HepG2 (cell line): Measurements from ENCODE around the gene NDUFS2. TPM values are rescaled to one million over a fixed set of nuclear protein-coding genes. Genes with fewer than 3 reads are reported as not detected.
A peak's percentile ranks its signal among the peaks of the same experiment; 100 is the strongest.

Experiments used
- AKAP8 ChIP-seq: sonication (generic); formaldehyde crosslinking; IDR thresholded peaks from 2 replicates; pipeline ENCODE4 v1.5.1; 2020; ENCODE audit warnings: mild to moderate bottlenecking, missing genetic modification reagents
- ARID2 ChIP-seq: sonication (generic); formaldehyde crosslinking; IDR thresholded peaks from 2 replicates; pipeline ENCODE4 v1.8.1; 2022; ENCODE audit warnings: mild to moderate bottlenecking, missing genetic modification reagents, borderline replicate concordance
- FOSL2 ChIP-seq: sonication (generic); formaldehyde crosslinking; IDR thresholded peaks from 2 replicates; pipeline ENCODE4 v1.4.0; 2020; ENCODE audit warnings: missing genetic modification reagents
- IRF9 ChIP-seq: sonication (generic); formaldehyde crosslinking; IDR thresholded peaks from 2 replicates; pipeline ENCODE4 v1.8.0; 2022; ENCODE audit warnings: missing genetic modification reagents, mild to moderate bottlenecking, borderline replicate concordance
- JUNB ChIP-seq: sonication (generic); formaldehyde crosslinking; IDR thresholded peaks from 2 replicates; pipeline ENCODE4 v1.8.0; 2022; ENCODE audit warnings: missing genetic modification reagents, mild to moderate bottlenecking, borderline replicate concordance
- MLLT10 ChIP-seq: sonication (generic); formaldehyde crosslinking; IDR thresholded peaks from 2 replicates; pipeline ENCODE4 v1.4.0; 2020; ENCODE audit warnings: missing genetic modification reagents
- MNT ChIP-seq: fragments of 450-650 bp; IDR thresholded peaks from 2 replicates; pipeline ENCODE4 v1.6.1; 2016
- MXD4 ChIP-seq: IDR thresholded peaks from 2 replicates; pipeline ENCODE4 v1.6.1; 2016; ENCODE audit warnings: mild to moderate bottlenecking, missing biosample characterization, missing genetic modification reagents
- NBN ChIP-seq: fragments of 450-650 bp; conservative IDR thresholded peaks from 2 replicates; pipeline ENCODE4 v1.6.1; 2017
- NFE2L2 ChIP-seq: fragments of 150-350 bp; IDR thresholded peaks from 2 replicates; pipeline ENCODE4 v1.6.1; 2014; ENCODE audit warnings: low read length
- NPAS2 ChIP-seq: sonication (generic); formaldehyde crosslinking; IDR thresholded peaks from 2 replicates; pipeline ENCODE4 v1.8.0; 2022; ENCODE audit warnings: mild to moderate bottlenecking, missing genetic modification reagents, borderline replicate concordance
- NR2F6 ChIP-seq, 2 experiments: IDR thresholded peaks; 2 replicates each; pipeline ENCODE4 v1.6.1; 2016; ENCODE audit warnings: antibody characterized with exemption in 1 of 2, mild to moderate bottlenecking in 1 of 2
- POLR2AphosphoS5 ChIP-seq: IDR thresholded peaks from 2 replicates; pipeline ENCODE4 v1.6.1; 2012; ENCODE audit warnings: low read depth, low read length
- RELA ChIP-seq: sonication (generic); formaldehyde crosslinking; IDR thresholded peaks from 2 replicates; pipeline ENCODE4 v1.4.0; 2020; ENCODE audit warnings: missing genetic modification reagents
- RNF219 ChIP-seq: sonication (generic); formaldehyde crosslinking; IDR thresholded peaks from 2 replicates; pipeline ENCODE4 v1.5.0; 2020; ENCODE audit warnings: mild to moderate bottlenecking, missing genetic modification reagents
- STAG1 ChIP-seq: sonication (generic); formaldehyde crosslinking; IDR thresholded peaks from 2 replicates; pipeline ENCODE4 v1.4.0; 2020; ENCODE audit warnings: missing genetic modification reagents
- TP53 ChIP-seq: sonication (generic); formaldehyde crosslinking; conservative IDR thresholded peaks from 2 replicates; pipeline ENCODE4 v1.4.0; 2020; ENCODE audit warnings: missing genetic modification reagents
- ZBTB38 ChIP-seq: sonication (generic); formaldehyde crosslinking; IDR thresholded peaks from 2 replicates; pipeline ENCODE4 v1.5.1; 2020; ENCODE audit warnings: mild to moderate bottlenecking, missing genetic modification reagents
- ZFP36L2 ChIP-seq: sonication (generic); formaldehyde crosslinking; IDR thresholded peaks from 2 replicates; pipeline ENCODE4 v1.4.0; 2020; ENCODE audit warnings: missing genetic modification reagents
- ZFP62 ChIP-seq: sonication (generic); formaldehyde crosslinking; IDR thresholded peaks from 2 replicates; pipeline ENCODE4 v1.4.0; 2020; ENCODE audit warnings: missing genetic modification reagents
- ZNF335 ChIP-seq: sonication (generic); formaldehyde crosslinking; IDR thresholded peaks from 2 replicates; pipeline ENCODE4 v1.4.0; 2020; ENCODE audit warnings: missing genetic modification reagents
- ZNF564 ChIP-seq: sonication (generic); formaldehyde crosslinking; IDR thresholded peaks from 2 replicates; pipeline ENCODE4 v1.8.1; 2023; ENCODE audit warnings: mild to moderate bottlenecking, missing genetic modification reagents
- ZNF776 ChIP-seq: sonication (generic); formaldehyde crosslinking; IDR thresholded peaks from 2 replicates; pipeline ENCODE4 v1.4.0; 2020; ENCODE audit warnings: mild to moderate bottlenecking, missing genetic modification reagents
- ZNF850 ChIP-seq: sonication (generic); formaldehyde crosslinking; conservative IDR thresholded peaks from 2 replicates; pipeline ENCODE4 v1.9.0; 2021; ENCODE audit warnings: mild to moderate bottlenecking, missing genetic modification reagents
- polyA plus RNA-seq, 8 experiments: library from polyadenylated mRNA; depleted of rRNA in 3 of 8; stranded (reverse) in 7 of 8; unstranded in 1 of 8; fragments of >200 nt; fragmentation: Illumina TruSeq in 4 of 8; extraction: Trizol in 4 of 8; gene quantifications; 2 replicates each; pipeline versions ENCODE4 v1.2.1 to v1.2.3, GENCODE V29; 2011 to 2016; ENCODE audit warnings: low read depth in 4 of 8, missing spikeins in 1 of 8, mixed read lengths in 1 of 8; ENCODE audit not compliant: insufficient read depth in 1 of 8
- total RNA-seq, 5 experiments: library from RNA; depleted of rRNA; stranded (reverse); fragments of >200 nt; fragmentation: Illumina TruSeq; extraction: Trizol; gene quantifications; 2 replicates each; pipeline ENCODE4 v1.2.3, GENCODE V29; 2016; ENCODE audit warnings: low read depth in 1 of 5

NDUFS2 gene
- total and polyA plus RNA-seq, 2 of the 13 experiments (the other 11 are each of a cell fraction or from before 2014, with no cell fraction given), result 89.9 to 118 TPM

GRCh38 chr1:161218301-161219077 is 16.3 kb downstream of the NDUFS2 start (continued):
- TF ChIP-seq MNT (no peak), ZNF564 (CRISPR knock-in tag) (no peak), ZNF850 (CRISPR knock-in tag) (no peak), NBN (no peak), MLLT10 (CRISPR knock-in tag) (no peak), MXD4 (CRISPR knock-in tag) (no peak), STAG1 (no peak), ZBTB38 (CRISPR knock-in tag) (no peak), ZFP36L2 (no peak), RELA (0 out of 2 replicates have a peak, but pooled peaks have one; percentile 57), NR2F6 (IDR thresholded peaks at IDR 0.05) (peak; percentile 65), NR2F6 (CRISPR knock-in tag; IDR thresholded peaks at IDR 0.05) (peak; percentile 71; the same call in 1 of the 2 replicates), ZFP62 (no peak), POLR2AphosphoS5 (peak; percentile 16; the same call in 1 of the 2 replicates), AKAP8 (peak; percentile 43; the same call in 1 of the 2 replicates), RNF219 (no peak), NPAS2 (CRISPR knock-in tag) (no peak), TP53 (CRISPR knock-in tag) (no peak), IRF9 (CRISPR knock-in tag) (no peak), ZNF335 (CRISPR knock-in tag) (peak; percentile 41; the same call in 1 of the 2 replicates), ZNF776 (no peak), ARID2 (CRISPR knock-in tag) (no peak), JUNB (CRISPR knock-in tag) (no peak; the same call in 1 of the 2 replicates), FOSL2 (CRISPR knock-in tag) (peak; percentile 60), NFE2L2 (no peak)
